ENCODE results near the gene BRD3OS.
"Not testable (repeated sequence)": the region's sequence is repeated elsewhere in the genome, so short reads cannot be mapped to it uniquely, and the experiment has no call there.

The BRD3OS gene

GRCh38 chr9:134063088-134063570 is 37.8 kb downstream of the BRD3OS start:
- DNase-seq (ENCODE audit: low read depth in 2 of 2): no peak

GRCh38 chr9:134063571-134064450 is 38.5 kb downstream of the BRD3OS start:
- no peak for DNase-seq (ENCODE audit: low read depth in 2 of 2)

GRCh38 chr9:134064711-134065110 is 39.4 kb downstream of the BRD3OS start:
- no peak for DNase-seq (ENCODE audit: low read depth in 2 of 2)

GRCh38 chr9:134065612-134066419 is 40.5 kb downstream of the BRD3OS start:
- no peak for DNase-seq (ENCODE audit: low read depth in 2 of 2)

GRCh38 chr9:134066526-134066912 is 41.2 kb downstream of the BRD3OS start:
- no peak for DNase-seq (ENCODE audit: low read depth in 2 of 2)

GRCh38 chr9:134066913-134067851 is 41.9 kb downstream of the BRD3OS start:
- peak in 1 of 2 experiments; percentile 5 for DNase-seq (ENCODE audit: low read depth in 2 of 2)

GRCh38 chr9:134067904-134068743 is 42.8 kb downstream of the BRD3OS start, which contains the start of gene BRD3:
Gene BRD3, minus strand, starts transcription at chr9:134068026. Its CDS starts 14,549 bp downstream, at chr9:134053477.
- peak; percentile 69 to 79 for DNase-seq (ENCODE audit: low read depth in 2 of 2)

GRCh38 chr9:134068744-134069479 is 43.6 kb downstream of the BRD3OS start:
- peak in 1 of 2 experiments; percentile 14 for DNase-seq (ENCODE audit: low read depth in 2 of 2)

- no peak for DNase-seq (ENCODE audit: low read depth in 2 of 2)
Observed at GRCh38 chr9:134069480-134070399, 44.5 kb downstream of the BRD3OS start.

- no peak for DNase-seq (ENCODE audit: low read depth in 2 of 2)
Observed at GRCh38 chr9:134071149-134071548, 45.9 kb downstream of the BRD3OS start.

- DNase-seq (ENCODE audit: low read depth in 2 of 2): not testable (repeated sequence)
Observed at GRCh38 chr9:134072683-134073082, 47.4 kb downstream of the BRD3OS start.

- DNase-seq (ENCODE audit: low read depth in 2 of 2): no peak
Observed at GRCh38 chr9:134073500-134073899, 48.2 kb downstream of the BRD3OS start.

GRCh38 chr9:134075689-134076088 is 50.4 kb downstream of the BRD3OS start:
- not testable (repeated sequence) for DNase-seq (ENCODE audit: low read depth in 2 of 2)

GRCh38 chr9:134076644-134077043 is 51.4 kb downstream of the BRD3OS start:
- no peak for DNase-seq (ENCODE audit: low read depth in 2 of 2)
